GM18505 (cell line): ENCODE data around the gene NACAD.
"Not testable (repeated sequence)": the region's sequence is repeated elsewhere in the genome, so short reads cannot be mapped to it uniquely, and the experiment has no call there.

Experiments
- ATAC-seq: cut with Tn5 transposase; IDR thresholded peaks from one replicate; pipeline ENCODE4 v1.9.1; 2021; ENCODE audit not compliant: unreplicated experiment
- POLR2A ChIP-seq: IDR thresholded peaks from 4 replicates; pipeline ENCODE4 v1.6.1; 2011; ENCODE audit warnings: borderline replicate concordance; ENCODE audit not compliant: insufficient read depth, insufficient read length; ENCODE audit errors: extremely low read depth

NACAD gene

DNA sequence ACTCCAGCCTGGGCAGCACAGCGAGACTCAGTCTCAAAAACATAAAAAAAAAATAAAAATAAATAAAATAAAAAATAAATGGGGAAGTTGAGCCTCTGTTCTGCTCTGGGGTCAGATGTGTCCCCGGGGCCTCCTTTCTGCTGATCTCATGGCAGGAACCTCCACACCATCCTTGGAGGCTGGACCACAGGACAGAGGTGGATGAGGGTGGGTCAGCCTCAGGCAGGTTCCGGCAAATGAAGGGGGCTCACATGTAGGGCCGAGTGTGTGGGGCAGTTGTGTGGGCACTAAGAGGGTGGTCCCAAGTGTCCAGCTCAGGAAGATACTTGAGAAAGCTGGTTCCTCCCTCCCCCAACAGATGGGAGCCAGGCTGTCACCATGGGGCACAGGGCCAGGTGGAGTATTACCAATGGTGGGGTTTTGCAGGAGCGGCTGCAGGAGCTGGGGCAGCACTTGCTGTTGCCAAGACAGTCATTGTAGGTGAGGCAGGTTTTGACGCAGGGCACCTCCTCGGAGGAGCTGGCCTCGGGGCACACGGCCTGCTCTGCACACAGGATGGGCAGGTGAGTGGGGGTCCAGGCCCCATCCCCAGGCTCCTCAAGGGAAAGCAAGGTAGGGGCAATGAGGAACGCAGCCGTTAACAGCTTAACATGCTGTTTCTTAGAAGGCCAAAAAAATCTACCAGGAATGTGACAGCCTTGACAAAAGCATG, 36.6 kb upstream of the NACAD start:
- no peak for ATAC-seq

DNA sequence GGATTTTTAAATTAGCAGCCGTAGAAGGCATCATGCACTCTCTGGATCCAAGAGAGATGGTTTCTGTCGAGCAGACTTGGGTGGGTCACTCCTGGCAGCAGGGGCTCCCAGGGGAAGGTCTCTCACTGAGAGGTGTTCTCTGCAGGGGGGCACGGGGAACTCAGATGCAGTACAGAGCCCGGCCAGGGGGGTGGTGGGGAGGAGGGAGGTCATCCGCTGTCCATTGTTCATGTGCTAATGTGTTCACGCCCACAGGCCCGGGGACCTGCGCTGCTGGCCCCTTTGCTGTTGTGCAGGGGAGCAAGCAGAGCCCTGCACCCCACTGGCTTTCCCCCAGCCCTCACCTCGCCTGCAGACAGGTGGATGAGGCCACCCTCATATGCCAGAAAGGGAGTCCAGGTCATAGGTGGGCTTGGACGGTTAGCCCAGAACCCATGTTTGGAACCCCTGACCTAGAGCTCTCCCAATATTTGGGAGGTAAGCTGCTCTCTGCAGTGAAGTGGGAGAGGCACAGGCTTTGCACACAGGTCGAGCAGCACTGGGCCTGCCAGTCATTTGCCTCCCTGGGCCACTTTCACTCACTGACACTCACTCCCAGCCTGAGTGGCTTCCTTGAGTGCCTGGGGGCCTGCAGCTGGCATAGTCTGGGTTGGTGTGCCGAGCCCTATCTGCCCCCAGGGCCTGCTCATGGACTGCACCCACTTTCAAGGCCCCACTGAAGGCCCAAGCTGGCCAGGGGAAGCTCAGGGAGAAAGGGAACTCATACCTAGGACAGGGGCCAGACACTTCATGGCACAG, 35.3 kb upstream of the NACAD start:
- TF ChIP-seq POLR2A: no peak
- no peak for ATAC-seq

More for the DNA sequence above, 36.6 kb upstream of the NACAD start:
- TF ChIP-seq POLR2A: no peak

DNA sequence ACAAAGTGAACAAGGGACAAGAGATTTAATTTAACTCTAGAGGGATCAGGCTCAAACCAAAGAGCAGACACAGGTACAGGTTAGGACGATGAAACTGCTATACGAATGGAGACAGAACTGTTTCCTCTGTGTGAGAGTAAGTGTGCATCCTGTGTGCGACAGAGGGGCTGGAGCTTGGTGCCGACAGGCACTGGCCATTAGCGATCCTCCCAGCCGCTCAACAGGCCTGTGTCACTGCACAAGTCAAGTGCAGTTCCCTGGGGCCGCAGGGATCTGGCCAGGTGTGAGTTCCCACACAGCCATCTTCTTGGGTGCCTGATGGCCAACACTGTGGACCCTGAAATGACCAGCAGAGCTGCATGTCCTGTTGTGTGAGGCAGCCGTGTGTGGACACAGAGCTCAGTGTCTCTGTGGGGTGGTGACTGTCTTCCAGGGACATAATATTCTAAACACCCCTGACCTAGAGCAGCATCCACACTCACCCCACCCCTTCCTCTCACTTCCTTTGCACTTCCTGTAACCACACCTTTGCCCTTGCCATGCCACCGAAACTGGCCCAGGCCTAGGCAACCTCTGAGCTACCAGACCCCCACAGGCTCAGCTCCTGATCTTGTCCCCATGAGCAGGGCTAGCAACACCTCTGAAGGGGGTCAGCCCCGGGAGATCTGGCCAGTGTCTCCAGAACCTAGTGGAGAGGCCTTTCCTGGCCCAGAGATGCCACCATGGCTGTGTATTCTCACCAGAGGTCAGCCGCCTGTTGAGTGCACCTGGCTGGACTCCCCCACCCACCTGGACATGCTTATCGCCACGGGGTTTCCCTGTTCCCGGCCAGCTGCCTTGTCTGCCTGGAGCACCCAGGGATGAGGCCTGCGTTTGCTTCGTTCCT, 34.4 kb upstream of the NACAD start:
- no peak for TF ChIP-seq POLR2A
- no peak for ATAC-seq

DNA sequence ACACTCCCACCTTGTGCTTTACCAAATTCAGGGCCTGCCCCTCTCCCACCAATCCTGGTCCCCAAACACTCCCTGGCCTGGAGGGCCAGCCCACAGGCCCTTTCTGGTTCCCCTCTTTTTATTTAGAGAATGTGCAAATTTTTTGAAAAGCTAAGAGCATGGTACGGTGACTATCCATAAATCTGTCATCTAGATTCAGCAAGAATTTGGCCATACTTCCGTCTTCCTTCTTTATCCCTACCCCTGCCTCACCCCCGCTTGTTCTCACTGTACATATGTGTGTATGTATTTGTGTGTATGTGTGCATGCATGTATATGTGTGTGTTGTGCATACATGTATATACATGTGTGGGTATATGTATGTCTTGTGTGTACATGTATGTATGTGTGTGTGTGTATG, 30.8 kb upstream of the NACAD start:
- no peak for ATAC-seq
- TF ChIP-seq POLR2A: no peak

DNA sequence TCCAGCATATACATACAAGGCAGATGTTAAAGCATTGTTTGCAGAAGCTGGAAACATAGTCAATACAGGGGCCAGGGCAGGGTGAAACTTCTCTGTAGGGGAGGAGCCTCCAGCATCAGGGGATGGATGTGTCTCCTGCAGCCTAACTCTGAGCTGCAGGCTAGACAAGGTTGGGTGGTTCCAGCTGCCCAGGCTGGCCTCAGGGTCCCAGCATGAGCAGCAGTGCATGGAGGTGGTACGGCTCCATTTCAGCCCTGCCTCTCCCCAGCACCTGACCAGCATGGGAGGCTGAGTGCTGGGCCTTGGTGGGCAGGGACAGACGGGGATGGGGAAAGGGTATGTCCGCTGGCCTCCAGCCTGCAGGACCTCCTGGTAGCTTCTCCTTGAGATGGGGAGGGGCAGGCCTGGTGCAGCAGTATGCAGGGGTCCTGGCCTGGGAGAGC, 30.1 kb upstream of the NACAD start:
- no peak for TF ChIP-seq POLR2A
- ATAC-seq: peak; percentile 73

DNA sequence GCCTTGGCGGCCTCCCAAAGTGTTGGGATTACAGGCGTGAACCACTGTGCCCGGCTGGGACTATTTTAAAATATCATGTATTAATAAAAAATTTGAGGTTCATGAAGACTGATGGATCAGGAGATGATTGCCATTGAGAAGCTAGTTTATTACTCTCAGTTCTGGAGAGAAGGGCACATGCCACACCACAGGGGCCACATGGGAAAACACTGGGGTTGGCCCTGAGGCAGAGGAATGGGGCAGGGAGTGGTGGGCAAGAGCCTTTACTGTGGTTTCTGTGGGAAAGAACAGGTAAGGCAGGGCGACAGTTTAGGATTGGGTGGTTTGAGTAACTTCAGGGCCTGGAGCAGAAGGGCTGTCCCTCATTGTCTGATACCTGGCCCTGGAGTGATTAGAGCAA, 29.5 kb upstream of the NACAD start:
- ATAC-seq: no peak
- TF ChIP-seq POLR2A: no peak

DNA sequence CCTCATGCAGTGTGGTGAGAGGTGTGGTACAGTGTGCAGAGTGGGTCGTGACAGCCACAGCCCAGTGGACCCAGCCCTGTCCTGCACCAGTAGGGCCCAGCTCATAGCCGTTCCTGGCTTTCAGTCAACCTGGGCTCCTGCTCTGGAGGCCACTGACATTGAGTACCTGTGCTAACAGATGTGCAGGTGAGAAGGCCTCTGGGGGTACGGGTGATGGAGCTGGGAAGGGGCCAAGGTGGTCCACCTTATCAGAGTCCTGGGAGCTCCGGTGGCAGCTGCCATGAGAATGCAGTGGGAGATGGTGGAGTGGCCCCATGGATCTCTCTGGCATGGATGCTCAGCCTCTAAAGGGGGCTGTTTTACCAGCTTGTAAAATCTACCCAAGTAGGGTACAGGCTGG, 28.8 kb upstream of the NACAD start:
- TF ChIP-seq POLR2A: no peak
- ATAC-seq: no peak

DNA sequence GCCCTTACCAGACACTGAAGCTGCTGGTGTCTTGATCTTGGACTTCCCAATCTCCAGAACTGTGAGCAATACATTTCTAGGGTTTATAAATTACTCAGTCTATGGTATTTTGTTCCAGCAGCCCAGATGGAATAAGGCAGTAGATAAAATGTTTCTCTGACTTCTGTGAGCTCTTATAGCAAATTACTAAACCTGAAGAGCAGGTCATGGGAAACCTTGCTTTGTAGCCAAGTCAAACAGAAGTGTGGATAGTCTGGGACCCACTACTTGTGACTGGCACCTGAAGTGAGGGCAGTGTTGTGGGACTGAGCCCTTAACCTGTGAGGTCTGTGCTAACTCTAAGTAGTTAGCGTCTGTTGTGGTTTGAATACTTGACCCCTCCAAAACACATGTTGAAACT, 27.3 kb upstream of the NACAD start:
- TF ChIP-seq POLR2A: no peak
- ATAC-seq: no peak

DNA sequence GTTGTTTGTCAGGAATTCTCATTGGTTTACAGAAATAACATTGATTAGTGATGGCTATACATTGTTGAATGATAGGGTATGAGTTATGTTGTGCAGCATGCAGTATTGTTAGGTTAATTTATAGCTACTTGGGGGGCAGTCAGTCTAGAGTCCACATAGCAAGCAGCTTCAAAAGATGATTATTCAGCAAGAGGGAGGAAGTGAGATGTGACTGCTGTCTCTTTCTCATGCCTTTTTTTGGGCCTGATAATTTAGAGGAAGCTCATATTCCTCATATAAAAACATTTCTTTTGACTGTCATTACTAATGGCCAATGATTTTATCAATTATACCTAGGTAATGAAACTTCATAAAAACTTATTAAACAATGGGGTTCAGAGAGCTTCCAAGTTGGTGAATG, 26.2 kb upstream of the NACAD start:
- no peak for TF ChIP-seq POLR2A
- no peak for ATAC-seq

DNA sequence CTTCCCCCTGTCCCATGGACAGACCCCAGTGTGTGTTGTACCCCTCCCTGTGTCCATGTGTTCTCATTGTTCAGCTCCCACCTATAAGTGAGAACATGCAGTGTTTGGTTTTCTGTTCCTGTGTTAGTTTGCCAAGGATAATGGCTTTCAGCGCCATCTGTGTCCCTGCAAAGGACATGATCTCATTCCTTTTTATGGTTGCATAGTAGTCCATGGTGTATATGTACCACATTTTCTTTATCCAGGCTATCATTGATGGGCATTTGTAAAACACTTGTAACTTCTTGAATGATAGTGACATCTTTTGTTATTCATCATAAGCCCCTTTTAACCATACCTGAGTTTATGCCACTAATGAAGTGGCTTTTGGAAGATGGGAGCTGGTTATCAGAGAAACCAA, 25.5 kb upstream of the NACAD start:
- not testable (repeated sequence) for ATAC-seq

DNA sequence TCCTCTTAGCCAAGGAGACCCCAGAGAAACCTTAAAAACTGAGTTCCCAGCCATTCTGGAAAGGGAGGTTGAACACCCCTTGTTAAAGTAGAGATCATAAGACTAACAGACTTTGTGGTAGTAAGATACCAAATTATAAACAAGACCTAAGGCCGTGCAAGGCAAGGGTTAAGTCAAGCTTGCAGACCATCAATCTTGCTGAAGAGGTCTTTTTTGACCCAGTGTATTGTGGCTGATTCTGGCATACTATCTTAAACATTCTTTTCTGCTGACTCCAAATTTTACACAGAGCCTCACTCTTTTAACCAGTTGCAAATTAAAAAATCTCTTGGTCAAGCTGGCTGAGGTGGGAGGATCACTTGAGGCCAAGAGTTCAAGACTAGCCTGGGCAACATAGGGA, 23.9 kb upstream of the NACAD start:
- no peak for ATAC-seq
- TF ChIP-seq POLR2A: no peak

DNA sequence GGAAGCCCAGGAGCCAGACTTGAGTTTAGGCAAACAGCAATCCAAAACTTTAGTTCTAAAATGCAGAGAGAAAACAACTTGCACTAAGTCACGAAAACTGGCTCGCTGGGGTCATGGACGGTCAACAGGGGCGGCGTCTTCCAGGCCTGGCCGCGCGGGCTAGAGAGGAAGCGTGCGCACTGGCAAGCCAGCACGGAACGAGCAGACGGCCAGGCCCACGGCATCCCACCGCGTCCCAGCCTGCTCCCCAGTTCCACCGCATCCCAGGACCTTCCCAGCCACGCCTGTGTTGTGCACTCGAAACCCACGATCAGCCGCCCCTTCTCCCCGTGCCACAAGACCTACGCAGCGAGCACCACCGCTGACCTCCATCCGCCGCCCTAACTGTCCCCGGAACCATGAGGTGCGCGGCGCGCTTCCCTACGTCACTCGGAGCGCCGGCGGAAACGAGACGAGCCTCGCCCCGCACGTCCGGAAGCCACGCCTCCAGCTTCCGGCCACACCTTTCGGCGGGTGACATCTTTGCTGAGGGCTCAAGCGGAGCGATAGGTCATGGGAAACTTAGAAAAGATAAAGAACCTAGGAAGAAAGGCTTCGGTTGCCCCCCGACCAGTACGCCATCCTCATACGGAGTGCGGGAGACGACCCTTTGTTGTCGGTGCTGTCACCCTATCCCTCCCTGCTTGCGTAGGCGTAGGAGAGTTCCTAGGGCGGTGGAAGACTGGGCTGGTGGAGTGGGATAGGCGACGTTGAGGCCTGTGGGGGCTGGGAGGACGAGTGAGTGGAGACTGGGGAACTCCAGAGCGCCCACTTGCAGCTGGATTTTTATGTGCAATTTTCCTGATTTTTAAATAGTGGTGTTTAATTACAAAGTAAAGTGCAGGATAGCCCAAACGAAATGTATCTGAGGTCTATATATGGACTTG, 22.8 kb upstream of the NACAD start, which contains the start of gene TBRG4:
Gene TBRG4 (minus strand): TSS at position 400 of the 926 bp plus-strand sequence. CDS start 2,460 bp downstream, outside the sequence.
- ATAC-seq: peak; percentile 95
- TF ChIP-seq POLR2A: peak; percentile 92
